SK-N-SH (cell line): ENCODE measurements around the gene PPM1L. TPM values are rescaled to one million over a fixed set of nuclear protein-coding genes. Genes with fewer than 3 reads are reported as not detected.

Source experiments
- CTCF ChIA-PET: fragments of 300-600, 350-600 bp; formaldehyde crosslinking; extraction: SDS; loops from one replicate; lab custom pipeline; 2021; lab: Yijun Ruan, JAX
- POLR2A ChIA-PET: fragments of 350-600 bp; sonication (Branson Sonifier 250); formaldehyde crosslinking; extraction: SDS; loops from one replicate; lab custom pipeline; 2020; ENCODE audit warnings: antibody characterized with exemption, inconsistent platforms; lab: Yijun Ruan, JAX
- DNase-seq: peaks from one replicate; pipeline ENCODE4 v3.0.0; 2012
- H2AFZ ChIP-seq: fragments of 200-600 bp; sonication (generic); 2 replicates; pipeline ENCODE4 v1.8.1; 2016; ENCODE audit warnings: antibody characterized with exemption, mild to moderate bottlenecking, low read depth
- H3F3A ChIP-seq: fragments of 200-600 bp; sonication (generic); replicated peaks from 2 replicates; pipeline ENCODE3; 2016; ENCODE audit warnings: antibody characterized with exemption, mild to moderate bottlenecking; ENCODE audit not compliant: insufficient read depth
- H3K27ac ChIP-seq, 2 experiments: fragments of 200-500 bp in 1 of 2; fragments of 200-600 bp in 1 of 2; sonication (Bioruptor generic) in 1 of 2; sonication (generic), shearing (Covaris generic) in 1 of 2; 2 replicates each; pipeline versions ENCODE4 v1.5.1 to v1.6.1; 2014 to 2016; ENCODE audit warnings: low read depth in 2 of 2, inconsistent platforms in 1 of 2, low read length in 1 of 2, mild to moderate bottlenecking in 1 of 2, mixed read lengths in 1 of 2
- H3K27me3 ChIP-seq: fragments of 200-600 bp; sonication (generic), shearing (Covaris generic); 2 replicates; pipeline ENCODE4 v1.6.1; 2016; ENCODE audit warnings: mixed run types; ENCODE audit not compliant: insufficient read depth
- H3K36me3 ChIP-seq, 2 experiments: fragments of 200-500 bp in 1 of 2; fragments of 200-600 bp in 1 of 2; sonication (Bioruptor generic) in 1 of 2; sonication (generic) in 1 of 2; replicated peaks in 1 of 2; 2 replicates each; pipeline versions ENCODE3 to v1.5.1; 2014 to 2016; ENCODE audit warnings: low read length in 1 of 2, mild to moderate bottlenecking in 1 of 2; ENCODE audit not compliant: insufficient read depth in 2 of 2, control insufficient read depth in 1 of 2
- H3K4me1 ChIP-seq, 2 experiments: fragments of 200-500 bp in 1 of 2; fragments of 200-600 bp in 1 of 2; sonication (Bioruptor generic) in 1 of 2; sonication (generic), shearing (Covaris generic) in 1 of 2; 2 replicates each; pipeline versions ENCODE4 v1.5.1 to v1.6.1; 2014 to 2016; ENCODE audit warnings: low read depth in 1 of 2, low read length in 1 of 2, mixed run types in 1 of 2; ENCODE audit not compliant: insufficient read depth in 2 of 2, control insufficient read depth in 1 of 2
- H3K4me2 ChIP-seq: fragments of 200-600 bp; sonication (generic), shearing (Covaris generic); 2 replicates; pipeline ENCODE4 v1.6.1; 2017; ENCODE audit warnings: mixed run types
- H3K4me3 ChIP-seq, 2 experiments: fragments of 200-500 bp in 1 of 2; fragments of 200-600 bp in 1 of 2; sonication (Bioruptor generic) in 1 of 2; sonication (generic), shearing (Covaris generic) in 1 of 2; 2 replicates each; pipeline versions ENCODE4 v1.5.1 to v1.8.1; 2014 to 2016; ENCODE audit warnings: low read depth in 2 of 2, inconsistent platforms in 1 of 2, low read length in 1 of 2, mild to moderate bottlenecking in 1 of 2, mixed read lengths in 1 of 2, moderate library complexity in 1 of 2
- H3K79me2 ChIP-seq: fragments of 200-600 bp; sonication (generic); 2 replicates; pipeline ENCODE4 v1.8.1; 2017; ENCODE audit warnings: mild to moderate bottlenecking; ENCODE audit not compliant: insufficient read depth
- H3K9ac ChIP-seq: fragments of 200-600 bp; sonication (generic); 2 replicates; pipeline ENCODE4 v1.6.1; 2017; ENCODE audit warnings: mixed run types
- H3K9me2 ChIP-seq: fragments of 200-600 bp; sonication (generic); 2 replicates; pipeline ENCODE4 v1.6.1; 2017; ENCODE audit warnings: mixed run types
- H3K9me3 ChIP-seq: fragments of 200-600 bp; sonication (generic); 2 replicates; pipeline ENCODE4 v1.6.1; 2017; ENCODE audit warnings: mixed run types, mild to moderate bottlenecking, moderate library complexity
- H4K20me1 ChIP-seq: fragments of 200-600 bp; sonication (generic); 2 replicates; pipeline ENCODE4 v1.6.1; 2017; ENCODE audit warnings: mild to moderate bottlenecking, mixed run types; ENCODE audit not compliant: insufficient read depth
- CHD2 ChIP-seq: fragments of 150-350 bp; IDR thresholded peaks from 2 replicates; pipeline ENCODE4 v1.6.1; 2018; ENCODE audit warnings: low read length; ENCODE audit not compliant: partially characterized antibody
- ELF1 ChIP-seq: IDR thresholded peaks from 2 replicates; pipeline ENCODE4 v1.4.0; 2012
- JUND ChIP-seq: IDR thresholded peaks from 2 replicates; pipeline ENCODE4 v1.4.0; 2012
- MEF2A ChIP-seq: IDR thresholded peaks from 2 replicates; pipeline ENCODE4 v1.4.0; 2012; ENCODE audit warnings: low read depth, borderline replicate concordance
- NFIC ChIP-seq: IDR thresholded peaks from 2 replicates; pipeline ENCODE4 v1.4.0; 2012; ENCODE audit warnings: borderline replicate concordance
- POLR2AphosphoS5 ChIP-seq: IDR thresholded peaks from 2 replicates; pipeline ENCODE4 v1.6.1; 2012; ENCODE audit warnings: low read depth, low read length
- RAD21 ChIP-seq: IDR thresholded peaks from 2 replicates; pipeline ENCODE4 v1.6.1; 2012; ENCODE audit warnings: mild to moderate bottlenecking, low read length
- RCOR1 ChIP-seq: fragments of 150-350 bp; IDR thresholded peaks from 2 replicates; pipeline ENCODE4 v1.6.1; 2017; ENCODE audit warnings: antibody characterized with exemption, low read length
- RFX5 ChIP-seq: IDR thresholded peaks from 2 replicates; pipeline ENCODE4 v1.6.1; 2012; ENCODE audit warnings: mild to moderate bottlenecking, improper control_type of control experiment, low read length
- SMC3 ChIP-seq: IDR thresholded peaks from 2 replicates; pipeline ENCODE4 v1.6.1; 2012; ENCODE audit warnings: low read depth, low read length, improper control_type of control experiment
- TAF1 ChIP-seq: IDR thresholded peaks from 2 replicates; pipeline ENCODE4 v1.6.1; 2012; ENCODE audit warnings: low read depth, mild to moderate bottlenecking, low read length, moderate library complexity, borderline replicate concordance
- WGBS: methylation state at CpG from one replicate; pipeline ENCODE4 v1.1.6; 2017; ENCODE audit warnings: low lambda C conversion rate; 5-methylcytosine and 5-hydroxymethylcytosine counted together
- polyA plus RNA-seq, 3 experiments: library from polyadenylated mRNA; depleted of rRNA; stranded (reverse); fragments of >200 nt; gene quantifications; 2 replicates each; pipeline ENCODE4 v1.2.3, GENCODE V29; 2012
- TF ChIP-seq, protein P1 (sequence below): fragments of 150-350 bp; IDR thresholded peaks from 2 replicates; pipeline ENCODE4 v1.6.1; 2017; ENCODE audit warnings: antibody characterized with exemption, low read length, low read depth, borderline replicate concordance
- TF ChIP-seq, protein P2 (sequence below): fragments of 200-600 bp; sonication (generic); IDR thresholded peaks from 2 replicates; pipeline ENCODE4 v1.6.1; 2017; ENCODE audit warnings: antibody characterized with exemption, mild to moderate bottlenecking, moderate library complexity
- TF ChIP-seq, protein P3 (sequence below): IDR thresholded peaks from 2 replicates; pipeline ENCODE4 v1.4.0; 2012; ENCODE audit warnings: low read depth, borderline replicate concordance
- TF ChIP-seq, protein P4 (sequence below): fragments of 150-350 bp; IDR thresholded peaks from 2 replicates; pipeline ENCODE4 v1.6.1; 2016; ENCODE audit warnings: mild to moderate bottlenecking, low read depth, low read length

PPM1L gene
- polyA plus RNA-seq, 1 of the 3 experiments (the other 2 are of a cell fraction) = 0.16 TPM

DNA sequence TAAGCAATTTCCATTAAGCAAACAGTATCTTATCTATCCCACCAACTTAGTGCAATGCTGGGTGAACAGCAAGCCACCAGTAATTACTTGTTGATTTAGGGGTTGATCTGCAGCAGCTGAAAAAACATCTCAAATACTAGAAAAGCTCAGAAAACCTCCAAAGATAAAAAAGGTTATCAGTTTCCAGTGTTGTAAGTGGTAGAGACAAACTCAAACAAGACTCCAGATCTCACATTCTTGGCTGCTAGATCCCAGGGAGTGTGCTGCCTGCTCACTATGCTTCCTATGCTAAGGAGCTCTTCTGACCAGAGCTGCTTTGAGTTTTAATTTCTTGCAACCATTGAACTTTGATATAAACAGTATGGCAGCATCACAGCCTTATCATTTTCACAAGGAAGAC is 337.9 kb downstream of the PPM1L start (continued):
- TF ChIP-seq, protein P1, sequence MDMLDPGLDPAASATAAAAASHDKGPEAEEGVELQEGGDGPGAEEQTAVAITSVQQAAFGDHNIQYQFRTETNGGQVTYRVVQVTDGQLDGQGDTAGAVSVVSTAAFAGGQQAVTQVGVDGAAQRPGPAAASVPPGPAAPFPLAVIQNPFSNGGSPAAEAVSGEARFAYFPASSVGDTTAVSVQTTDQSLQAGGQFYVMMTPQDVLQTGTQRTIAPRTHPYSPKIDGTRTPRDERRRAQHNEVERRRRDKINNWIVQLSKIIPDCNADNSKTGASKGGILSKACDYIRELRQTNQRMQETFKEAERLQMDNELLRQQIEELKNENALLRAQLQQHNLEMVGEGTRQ = no peak
- TF ChIP-seq CHD2 = no peak

DNA sequence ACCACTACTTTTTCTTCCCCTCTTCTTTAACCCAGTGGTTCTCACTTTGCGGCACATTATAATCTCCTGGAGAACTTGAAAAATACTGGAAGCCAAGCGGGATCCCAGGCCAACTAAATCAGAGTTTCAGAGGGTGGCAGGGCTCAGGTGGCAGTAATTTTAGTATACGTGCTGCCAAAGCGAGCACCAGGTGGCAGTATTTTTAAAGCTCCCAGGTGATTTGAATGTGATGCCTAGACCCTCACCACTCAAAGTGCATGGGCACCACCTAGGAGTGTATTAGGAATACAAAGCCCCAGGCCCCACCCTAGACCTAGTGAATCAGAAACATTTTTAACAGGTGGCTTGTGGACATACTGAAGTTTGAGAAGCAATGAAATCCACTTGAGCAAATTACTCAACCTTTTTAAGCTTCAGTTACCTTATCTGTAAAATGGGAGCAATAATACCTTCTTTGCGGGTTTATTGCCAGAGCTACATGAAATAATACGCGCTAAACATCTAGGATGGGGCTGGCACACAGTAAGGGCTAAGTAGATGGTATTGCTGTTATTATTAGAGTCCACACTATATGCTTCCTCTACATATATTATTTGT is 340.8 kb downstream of the PPM1L start:
- peak; percentile 37; the same call in 1 of the 2 replicates for TF ChIP-seq SMC3
- no peak for TF ChIP-seq ELF1
- TF ChIP-seq RAD21 = peak; percentile 46; the same call in 1 of the 2 replicates
- TF ChIP-seq, protein P2, sequence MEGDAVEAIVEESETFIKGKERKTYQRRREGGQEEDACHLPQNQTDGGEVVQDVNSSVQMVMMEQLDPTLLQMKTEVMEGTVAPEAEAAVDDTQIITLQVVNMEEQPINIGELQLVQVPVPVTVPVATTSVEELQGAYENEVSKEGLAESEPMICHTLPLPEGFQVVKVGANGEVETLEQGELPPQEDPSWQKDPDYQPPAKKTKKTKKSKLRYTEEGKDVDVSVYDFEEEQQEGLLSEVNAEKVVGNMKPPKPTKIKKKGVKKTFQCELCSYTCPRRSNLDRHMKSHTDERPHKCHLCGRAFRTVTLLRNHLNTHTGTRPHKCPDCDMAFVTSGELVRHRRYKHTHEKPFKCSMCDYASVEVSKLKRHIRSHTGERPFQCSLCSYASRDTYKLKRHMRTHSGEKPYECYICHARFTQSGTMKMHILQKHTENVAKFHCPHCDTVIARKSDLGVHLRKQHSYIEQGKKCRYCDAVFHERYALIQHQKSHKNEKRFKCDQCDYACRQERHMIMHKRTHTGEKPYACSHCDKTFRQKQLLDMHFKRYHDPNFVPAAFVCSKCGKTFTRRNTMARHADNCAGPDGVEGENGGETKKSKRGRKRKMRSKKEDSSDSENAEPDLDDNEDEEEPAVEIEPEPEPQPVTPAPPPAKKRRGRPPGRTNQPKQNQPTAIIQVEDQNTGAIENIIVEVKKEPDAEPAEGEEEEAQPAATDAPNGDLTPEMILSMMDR = peak; percentile 49
- ChIA-PET CTCF (interaction anchor here (0.9 to 1.8 kb wide), 3 partner anchors 10 to 177 kb away, joined by 5 to 6 read pairs (median 5); no protein-coding TSS in a partner anchor), POLR2A (no interaction called here)
- H3K9me3 ChIP-seq = no peaks in the 10 kb centered on the region
- H3K79me2 ChIP-seq = no peaks in the 10 kb centered on the region
- no peak overlapping the region for H3K9ac ChIP-seq
- no peaks in the 10 kb centered on the region for H3F3A ChIP-seq
- H3K27me3 ChIP-seq = no peaks in the 10 kb centered on the region
- peak; percentile 23 for DNase-seq
- H3K9me2 ChIP-seq = no peaks in the 10 kb centered on the region
- no peaks in the 10 kb centered on the region for H4K20me1 ChIP-seq
- H3K4me3 ChIP-seq = no peak overlapping the region
- H3K4me1 ChIP-seq = no peaks in the 10 kb centered on the region
- H3K27ac ChIP-seq = no peak overlapping the region
- H3K4me2 ChIP-seq = no peak overlapping the region
- 70% methylated on average over 7 of the region's 7 CpGs for WGBS
- 0 out of 2 replicates have a peak overlapping the region, but pooled peaks have one; percentile 6 for H2AFZ ChIP-seq
- H3K36me3 ChIP-seq = no peaks in the 10 kb centered on the region

DNA sequence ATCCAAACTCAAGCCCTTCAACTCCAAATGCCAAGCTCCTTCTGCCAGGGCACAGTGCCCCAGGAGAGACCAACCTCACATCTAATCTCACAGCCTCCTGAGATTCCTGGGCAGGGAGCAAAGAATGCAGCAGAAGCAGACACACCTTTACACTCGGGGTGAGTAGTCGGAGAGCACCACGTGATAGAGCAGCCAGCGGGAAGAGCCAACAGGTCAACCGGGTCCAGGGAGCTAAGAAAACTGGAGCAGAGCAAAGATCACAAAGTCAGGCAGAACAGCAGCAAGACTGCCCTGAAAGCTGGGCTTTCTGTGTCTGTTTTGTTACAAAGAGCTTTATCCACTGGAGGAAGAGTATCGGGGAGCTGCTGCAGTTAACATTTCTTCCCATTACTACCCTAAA is 345.0 kb downstream of the PPM1L start:
- 88% methylated on average over 6 of the region's 6 CpGs for WGBS
- no peak overlapping the region for H2AFZ ChIP-seq
- H3K4me3 ChIP-seq = no peak overlapping the region
- CTCF ChIA-PET = no interaction called here
- POLR2A ChIA-PET = no interaction called here
- H3K9me3 ChIP-seq = no peaks in the 10 kb centered on the region
- H3K4me1 ChIP-seq = peaks cover 0 to 3% of the 10 kb centered on the region in 2 experiments; a peak in 1 of 4 replicates
- no peak for DNase-seq
- TF ChIP-seq POLR2AphosphoS5 (no peak), NFIC (no peak), CHD2 (no peak), JUND (no peak), TAF1 (no peak), RFX5 (no peak), MEF2A (no peak), RCOR1 (no peak)
- TF ChIP-seq, protein P3, sequence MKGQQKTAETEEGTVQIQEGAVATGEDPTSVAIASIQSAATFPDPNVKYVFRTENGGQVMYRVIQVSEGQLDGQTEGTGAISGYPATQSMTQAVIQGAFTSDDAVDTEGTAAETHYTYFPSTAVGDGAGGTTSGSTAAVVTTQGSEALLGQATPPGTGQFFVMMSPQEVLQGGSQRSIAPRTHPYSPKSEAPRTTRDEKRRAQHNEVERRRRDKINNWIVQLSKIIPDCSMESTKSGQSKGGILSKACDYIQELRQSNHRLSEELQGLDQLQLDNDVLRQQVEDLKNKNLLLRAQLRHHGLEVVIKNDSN = no peak
- TF ChIP-seq, protein P4, sequence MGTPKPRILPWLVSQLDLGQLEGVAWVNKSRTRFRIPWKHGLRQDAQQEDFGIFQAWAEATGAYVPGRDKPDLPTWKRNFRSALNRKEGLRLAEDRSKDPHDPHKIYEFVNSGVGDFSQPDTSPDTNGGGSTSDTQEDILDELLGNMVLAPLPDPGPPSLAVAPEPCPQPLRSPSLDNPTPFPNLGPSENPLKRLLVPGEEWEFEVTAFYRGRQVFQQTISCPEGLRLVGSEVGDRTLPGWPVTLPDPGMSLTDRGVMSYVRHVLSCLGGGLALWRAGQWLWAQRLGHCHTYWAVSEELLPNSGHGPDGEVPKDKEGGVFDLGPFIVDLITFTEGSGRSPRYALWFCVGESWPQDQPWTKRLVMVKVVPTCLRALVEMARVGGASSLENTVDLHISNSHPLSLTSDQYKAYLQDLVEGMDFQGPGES = no peak
- H3K27me3 ChIP-seq = peaks cover 7% of the 10 kb centered on the region; the same call in 1 of the 2 replicates
- H3K9ac ChIP-seq = no peak overlapping the region
- H3K9me2 ChIP-seq = no peaks in the 10 kb centered on the region
- no peaks in the 10 kb centered on the region for H3K36me3 ChIP-seq
- no peaks in the 10 kb centered on the region for H3F3A ChIP-seq
- no peaks in the 10 kb centered on the region for H3K79me2 ChIP-seq
- no peaks in the 10 kb centered on the region for H4K20me1 ChIP-seq
- no peak overlapping the region for H3K4me2 ChIP-seq
- H3K27ac ChIP-seq = no peak overlapping the region
